B cell (primary cell): ENCODE data around the gene AOPEP.

Experiments used
- EZH2 ChIP-seq: IDR thresholded peaks from 2 replicates; pipeline ENCODE4 v1.6.1; 2012; ENCODE audit warnings: borderline replicate concordance, low read depth, mild to moderate bottlenecking, moderate library complexity, low read length; ENCODE audit not compliant: insufficient read depth, poor library complexity, severe bottlenecking
- TF ChIP-seq, protein P1 (sequence below): fragments of 200-600 bp; IDR thresholded peaks from one replicate; pipeline ENCODE4 v1.8.0; 2022; ENCODE audit warnings: antibody characterized with exemption, mild to moderate bottlenecking

GRCh38 chr9:95032580-95033341 is 306.3 kb downstream of the AOPEP start:
- TF ChIP-seq, protein P1, sequence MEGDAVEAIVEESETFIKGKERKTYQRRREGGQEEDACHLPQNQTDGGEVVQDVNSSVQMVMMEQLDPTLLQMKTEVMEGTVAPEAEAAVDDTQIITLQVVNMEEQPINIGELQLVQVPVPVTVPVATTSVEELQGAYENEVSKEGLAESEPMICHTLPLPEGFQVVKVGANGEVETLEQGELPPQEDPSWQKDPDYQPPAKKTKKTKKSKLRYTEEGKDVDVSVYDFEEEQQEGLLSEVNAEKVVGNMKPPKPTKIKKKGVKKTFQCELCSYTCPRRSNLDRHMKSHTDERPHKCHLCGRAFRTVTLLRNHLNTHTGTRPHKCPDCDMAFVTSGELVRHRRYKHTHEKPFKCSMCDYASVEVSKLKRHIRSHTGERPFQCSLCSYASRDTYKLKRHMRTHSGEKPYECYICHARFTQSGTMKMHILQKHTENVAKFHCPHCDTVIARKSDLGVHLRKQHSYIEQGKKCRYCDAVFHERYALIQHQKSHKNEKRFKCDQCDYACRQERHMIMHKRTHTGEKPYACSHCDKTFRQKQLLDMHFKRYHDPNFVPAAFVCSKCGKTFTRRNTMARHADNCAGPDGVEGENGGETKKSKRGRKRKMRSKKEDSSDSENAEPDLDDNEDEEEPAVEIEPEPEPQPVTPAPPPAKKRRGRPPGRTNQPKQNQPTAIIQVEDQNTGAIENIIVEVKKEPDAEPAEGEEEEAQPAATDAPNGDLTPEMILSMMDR, result no peak
- no peak for TF ChIP-seq EZH2
